HG03025 (cell line): ENCODE measurements around the gene TGIF1.
"Not testable (repeated sequence)": the region's sequence is repeated elsewhere in the genome, so short reads cannot be mapped to it uniquely, and the experiment has no call there.

Experiments used
- ATAC-seq: cut with Tn5 transposase; IDR thresholded peaks from one replicate; pipeline ENCODE4 v1.9.1; 2021; ENCODE audit warnings: mild to moderate bottlenecking, moderate library complexity; ENCODE audit not compliant: unreplicated experiment, low FRiP score

Gene TGIF1

GRCh38 chr18:3454365-3455089 is 4.6 kb downstream of the TGIF1 start:
- ATAC-seq = no peak

DNA sequence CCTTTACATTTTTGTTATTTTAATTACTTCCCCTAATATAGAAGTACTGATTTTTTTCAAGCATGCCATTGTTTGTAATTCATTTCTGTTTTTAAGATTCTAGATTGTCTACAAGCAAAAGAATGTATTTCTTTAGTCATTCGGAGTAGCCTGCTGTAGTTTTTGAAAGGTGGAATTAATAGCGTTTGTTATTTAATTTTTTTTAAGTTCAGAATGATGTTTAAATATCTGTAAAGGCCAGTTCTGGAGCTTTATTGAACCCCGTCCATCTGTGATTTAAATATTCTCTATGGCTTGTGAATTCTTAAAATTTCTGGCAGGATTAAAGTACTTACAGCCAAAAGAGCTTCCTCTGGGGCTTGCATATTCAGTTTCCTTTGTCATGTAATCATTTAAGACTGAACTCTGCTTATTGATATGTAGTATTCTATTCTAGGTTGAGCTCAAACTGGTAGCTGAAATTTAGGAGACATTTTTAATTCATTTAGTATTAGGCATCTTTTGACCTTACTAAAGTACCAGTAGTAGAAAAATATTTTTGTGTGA is 5.2 kb downstream of the TGIF1 start:
- ATAC-seq = no peak

- no peak for ATAC-seq
Observed at GRCh38 chr18:3455907-3456685, 6.1 kb downstream of the TGIF1 start.

DNA sequence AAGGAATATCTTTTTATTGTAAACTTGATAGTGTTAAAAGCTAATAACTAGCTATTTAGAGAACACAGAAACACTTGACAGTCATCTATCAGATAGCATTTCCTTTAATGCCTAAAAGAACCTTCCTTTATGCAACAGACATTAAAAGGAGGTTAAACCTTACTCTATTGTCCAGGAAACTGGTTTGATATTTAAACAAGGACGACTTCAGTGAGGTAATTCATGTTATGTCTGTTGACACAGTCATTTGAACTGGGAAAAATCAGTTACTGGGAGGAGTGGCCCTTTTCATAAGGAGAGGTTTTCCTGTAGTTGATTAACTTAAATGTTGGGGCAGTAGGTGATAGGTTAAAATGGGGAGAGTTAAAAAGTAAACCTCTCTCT is 6.7 kb downstream of the TGIF1 start:
- ATAC-seq = no peak

- no peak for ATAC-seq
Observed at GRCh38 chr18:3457261-3457724, 7.3 kb downstream of the TGIF1 start.

DNA sequence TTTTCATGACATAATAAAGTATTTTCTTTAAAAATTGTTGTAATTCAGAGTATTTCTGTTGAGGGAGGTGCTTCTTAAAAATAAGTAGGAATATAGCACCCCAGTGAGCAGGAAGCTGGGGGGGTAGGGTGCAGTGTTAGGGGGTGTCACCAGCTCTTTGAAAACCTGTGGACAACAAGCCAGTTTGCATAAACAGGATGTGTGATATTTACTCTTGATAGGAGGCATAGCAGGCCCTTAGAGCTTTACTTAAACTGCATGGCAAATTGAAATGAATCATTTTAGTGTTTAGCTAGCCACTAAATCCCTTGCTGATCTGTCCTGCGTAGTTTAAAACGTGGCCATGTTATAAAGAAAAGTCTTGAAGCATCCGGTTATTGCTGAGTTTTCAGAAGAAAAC is 8.4 kb downstream of the TGIF1 start:
- no peak for ATAC-seq

DNA sequence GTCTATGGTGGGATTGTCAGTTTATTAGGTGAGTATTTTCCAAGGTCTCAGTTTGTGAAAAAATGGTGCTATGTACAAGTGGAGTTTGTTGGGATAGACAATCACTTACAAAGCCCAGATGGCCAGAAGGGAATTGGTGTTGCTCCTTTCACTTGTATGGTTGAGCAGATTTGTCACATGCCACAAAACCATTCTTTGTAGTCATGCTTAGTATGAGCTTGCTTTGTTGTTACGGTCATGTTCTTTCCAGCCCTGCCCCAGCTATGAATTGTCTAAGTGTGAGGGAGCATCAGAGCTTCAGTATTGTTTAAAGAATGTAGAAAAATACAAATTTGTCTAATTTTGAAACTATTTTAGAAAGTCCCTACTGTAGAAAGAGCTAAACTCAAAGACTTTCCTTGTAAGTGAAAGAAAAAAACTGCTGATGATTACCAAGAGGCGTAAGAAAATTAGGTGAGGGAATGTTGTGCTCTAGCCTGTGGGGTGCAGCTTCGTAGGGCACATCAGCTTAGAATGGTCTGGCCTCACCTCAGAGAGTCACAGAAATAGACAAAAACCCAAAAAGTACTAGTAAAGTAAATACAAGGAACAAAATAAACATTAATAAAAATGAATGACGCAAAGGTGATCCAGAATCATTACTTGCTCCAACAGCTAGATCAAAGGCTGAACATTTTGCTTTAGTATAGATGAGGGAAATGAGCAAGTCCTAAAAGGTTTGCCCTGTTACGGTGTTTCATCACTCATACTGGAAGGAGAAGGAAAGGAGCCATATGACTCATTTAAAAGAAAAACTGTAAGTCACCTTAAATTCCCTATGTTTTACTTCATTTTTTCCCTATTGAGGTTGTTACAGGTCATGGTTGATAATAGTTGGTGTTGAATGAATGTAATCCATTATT is 9.2 kb downstream of the TGIF1 start:
- ATAC-seq = no peak

GRCh38 chr18:3460823-3461398 is 10.9 kb downstream of the TGIF1 start:
- ATAC-seq = no peak

DNA sequence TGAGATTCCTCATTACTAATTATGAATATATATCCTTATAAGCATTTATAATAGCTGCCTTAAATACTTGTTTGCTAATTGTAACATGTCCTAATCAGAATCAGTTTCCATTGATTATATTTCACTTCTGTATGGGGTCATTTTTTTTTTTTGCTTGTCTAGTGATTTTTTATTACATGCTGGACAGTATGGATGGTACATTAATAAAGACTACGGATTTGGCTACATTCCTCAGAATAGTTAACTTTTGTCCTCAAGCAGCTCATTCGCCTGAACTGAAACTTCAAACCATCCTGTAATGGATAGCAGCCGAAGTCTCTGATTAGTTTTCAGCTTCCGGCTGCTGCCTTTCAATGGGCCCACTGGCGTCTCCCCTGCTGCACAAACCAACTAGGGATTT is 11.7 kb downstream of the TGIF1 start:
- ATAC-seq = no peak

DNA sequence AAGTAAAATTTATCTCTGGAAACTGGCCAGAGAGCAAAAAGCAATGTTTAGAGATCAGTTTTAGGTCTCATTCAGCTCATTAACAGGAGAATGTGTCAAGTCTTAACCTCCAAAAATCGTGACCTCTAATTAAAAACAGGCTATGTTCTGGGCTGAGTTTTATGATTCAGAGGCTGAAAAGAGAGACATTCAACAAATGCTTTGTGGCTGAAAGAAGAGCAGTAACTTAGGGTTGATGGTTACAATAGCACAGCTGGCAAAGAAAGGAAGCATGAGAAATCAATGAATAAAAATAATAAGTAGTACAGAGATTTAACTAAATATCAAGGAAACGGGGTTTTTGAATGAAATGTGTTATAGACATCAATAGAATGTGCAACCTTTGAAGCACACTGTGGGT is 13.1 kb downstream of the TGIF1 start:
- ATAC-seq = no peak

DNA sequence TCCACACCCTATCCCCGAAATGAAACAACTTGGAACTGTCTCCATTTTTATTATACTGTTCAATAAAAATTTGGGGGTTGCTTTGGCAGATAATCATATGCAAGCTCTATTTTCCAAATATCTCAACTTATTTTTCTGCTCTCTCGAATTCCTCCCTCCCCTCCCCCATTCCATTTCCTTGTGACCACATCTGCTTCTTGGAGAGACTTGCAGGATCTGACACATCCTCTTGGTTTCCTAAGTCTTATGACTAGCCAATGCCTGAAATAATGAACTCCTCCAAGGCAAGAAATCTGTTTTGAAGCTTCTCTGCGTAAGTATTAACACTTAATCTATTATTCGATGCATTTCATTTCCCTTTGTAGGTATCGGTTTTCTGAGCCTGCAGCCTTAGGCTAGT is 16.1 kb downstream of the TGIF1 start:
- ATAC-seq = no peak

DNA sequence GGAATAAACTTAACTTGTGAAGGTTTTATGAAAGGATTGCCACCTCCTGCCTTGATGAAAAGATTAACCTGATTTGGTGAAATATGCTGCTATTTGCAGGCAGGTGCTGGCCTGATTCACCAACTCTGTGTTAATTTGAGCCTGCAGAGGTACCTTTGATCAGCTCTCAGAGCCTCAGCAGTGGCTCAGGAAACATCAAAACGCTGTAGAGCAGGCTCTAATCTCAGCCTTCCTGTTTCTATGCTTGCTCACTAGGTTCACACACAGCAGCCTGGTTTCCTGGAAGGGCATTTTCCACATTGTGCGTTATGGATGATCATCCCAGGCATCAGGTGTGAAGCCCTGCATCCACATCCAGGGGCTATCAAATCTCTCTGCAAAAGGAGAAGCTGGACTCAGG is 16.9 kb downstream of the TGIF1 start:
- no peak for ATAC-seq

- no peak for ATAC-seq
Observed at GRCh38 chr18:3468066-3468705, 18.2 kb downstream of the TGIF1 start.

GRCh38 chr18:3468833-3469232 is 18.9 kb downstream of the TGIF1 start:
- ATAC-seq = no peak

GRCh38 chr18:3471141-3471648 is 21.2 kb downstream of the TGIF1 start:
- no peak for ATAC-seq

DNA sequence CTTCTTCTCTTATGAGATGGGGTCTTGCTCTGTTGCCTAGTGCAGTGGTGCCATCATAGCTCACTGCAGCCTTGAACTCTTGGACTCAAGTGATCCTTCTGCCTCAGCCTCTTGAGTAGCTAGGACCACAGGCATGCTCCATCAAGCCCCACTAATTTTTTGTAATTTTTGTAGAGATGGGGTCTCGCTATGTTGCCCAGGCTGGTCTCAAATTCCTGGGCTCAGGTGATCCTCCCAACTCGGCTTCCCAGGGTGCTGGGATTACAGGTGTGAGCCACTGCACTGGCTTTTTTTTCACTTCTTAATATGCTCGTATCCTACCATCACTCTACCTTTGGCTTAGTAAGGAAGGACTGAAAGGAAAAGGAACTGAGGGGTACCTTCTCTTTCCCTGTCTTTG is 22.1 kb downstream of the TGIF1 start:
- ATAC-seq = not testable (repeated sequence)

GRCh38 chr18:3472681-3473544 is 22.9 kb downstream of the TGIF1 start:
- no peak for ATAC-seq

DNA sequence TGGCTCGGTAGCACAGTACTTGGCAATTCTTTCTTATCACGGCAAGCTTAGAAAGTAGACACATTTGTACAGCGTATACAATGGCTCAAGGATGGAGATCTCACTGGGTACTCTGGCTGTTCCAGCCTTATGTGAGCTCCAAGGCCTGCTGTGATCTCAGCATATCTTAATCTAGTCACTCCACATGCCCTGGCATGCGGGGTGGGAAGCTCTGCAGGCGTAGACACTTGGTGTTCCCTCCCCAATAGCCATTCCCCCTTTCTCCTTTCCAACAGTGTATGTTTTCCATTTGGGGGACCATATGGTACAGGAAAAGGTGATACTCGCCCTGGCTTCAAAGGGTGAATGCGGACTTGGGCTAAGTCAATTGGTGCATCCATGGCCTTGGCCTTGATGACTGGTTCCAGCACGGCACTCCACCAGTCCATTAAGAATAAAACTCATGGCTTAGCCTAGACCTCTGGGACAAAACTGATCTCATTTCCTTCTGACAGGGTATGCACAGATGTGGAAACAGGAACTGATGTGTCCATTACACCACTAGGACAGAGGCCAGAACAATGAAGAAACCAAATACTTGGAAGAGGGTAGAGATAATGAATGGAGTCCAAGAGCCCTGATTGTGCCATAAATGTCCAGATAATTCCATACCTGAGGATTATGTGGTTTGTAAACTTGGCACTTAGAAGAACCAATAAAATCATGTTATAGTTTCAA is 28.4 kb downstream of the TGIF1 start:
- ATAC-seq = no peak
